ENCODE measurements around the gene RAE1. TPM values are rescaled to one million over a fixed set of nuclear protein-coding genes. Genes with fewer than 3 reads are reported as not detected.

RAE1 gene
- total RNA-seq, 1 experiment from 2014 or later, result 34.5 TPM

DNA sequence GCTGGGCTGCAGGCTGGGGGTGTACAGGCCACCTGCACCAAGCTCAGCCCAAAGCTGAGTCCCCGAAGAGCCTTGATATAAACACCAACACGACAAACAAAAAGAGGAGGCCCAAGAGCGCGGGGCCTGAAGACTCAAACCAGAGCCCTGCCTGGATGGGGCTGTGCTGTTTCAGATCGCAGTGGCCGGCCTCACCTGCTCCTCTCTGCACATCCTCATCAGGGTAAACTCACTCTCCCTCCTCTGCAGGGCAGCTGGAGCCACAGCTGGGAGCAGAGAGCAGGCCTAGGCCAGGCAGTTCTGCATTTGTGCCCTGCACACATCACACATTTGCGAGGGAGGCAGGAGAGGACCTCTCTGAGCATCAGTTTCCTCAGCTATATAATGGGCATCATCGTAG, 36.4 kb downstream of the RAE1 start:
- Histone ChIP-seq H3K27ac (ENCODE audit: low read length) (no peak overlapping the region), H3K27me3 (ENCODE audit: control insufficient read depth, insufficient read depth, low read length) (no peaks in the 10 kb centered on the region), H3K36me3 (ENCODE audit: control insufficient read depth, insufficient read depth, low read length) (peaks cover 2% of the 10 kb centered on the region), H3K9me3 (ENCODE audit: control insufficient read depth, insufficient read depth, low read depth, low read length) (no peaks in the 10 kb centered on the region), H3K4me1 (ENCODE audit: control insufficient read depth, insufficient read depth, low read length) (peaks cover 15% of the 10 kb centered on the region), H3K4me3 (ENCODE audit: low read depth in 2 of 2, low read length in 2 of 2) (no peak overlapping the region)
- intact Hi-C loops (cut with micrococcal nuclease; ENCODE audit: unreplicated experiment), result no loop called here
- no peak for ATAC-seq
- BruUV-seq (replicated peaks), result no TSS peak
- TF ChIP-seq POLR2AphosphoS5 (IDR thresholded peaks at IDR 0.05; ENCODE audit: low read depth, low read length) (no peak), SIN3A (IDR thresholded peaks at IDR 0.05; ENCODE audit: borderline replicate concordance, insufficient read depth, low read depth, low read length) (no peak), TCF7L2 (IDR thresholded peaks at IDR 0.05; ENCODE audit: low read depth, low read length) (no peak)
- TF ChIP-seq, protein P1, sequence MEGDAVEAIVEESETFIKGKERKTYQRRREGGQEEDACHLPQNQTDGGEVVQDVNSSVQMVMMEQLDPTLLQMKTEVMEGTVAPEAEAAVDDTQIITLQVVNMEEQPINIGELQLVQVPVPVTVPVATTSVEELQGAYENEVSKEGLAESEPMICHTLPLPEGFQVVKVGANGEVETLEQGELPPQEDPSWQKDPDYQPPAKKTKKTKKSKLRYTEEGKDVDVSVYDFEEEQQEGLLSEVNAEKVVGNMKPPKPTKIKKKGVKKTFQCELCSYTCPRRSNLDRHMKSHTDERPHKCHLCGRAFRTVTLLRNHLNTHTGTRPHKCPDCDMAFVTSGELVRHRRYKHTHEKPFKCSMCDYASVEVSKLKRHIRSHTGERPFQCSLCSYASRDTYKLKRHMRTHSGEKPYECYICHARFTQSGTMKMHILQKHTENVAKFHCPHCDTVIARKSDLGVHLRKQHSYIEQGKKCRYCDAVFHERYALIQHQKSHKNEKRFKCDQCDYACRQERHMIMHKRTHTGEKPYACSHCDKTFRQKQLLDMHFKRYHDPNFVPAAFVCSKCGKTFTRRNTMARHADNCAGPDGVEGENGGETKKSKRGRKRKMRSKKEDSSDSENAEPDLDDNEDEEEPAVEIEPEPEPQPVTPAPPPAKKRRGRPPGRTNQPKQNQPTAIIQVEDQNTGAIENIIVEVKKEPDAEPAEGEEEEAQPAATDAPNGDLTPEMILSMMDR (IDR thresholded peaks at IDR 0.05), result no peak
- TF ChIP-seq, protein P2, sequence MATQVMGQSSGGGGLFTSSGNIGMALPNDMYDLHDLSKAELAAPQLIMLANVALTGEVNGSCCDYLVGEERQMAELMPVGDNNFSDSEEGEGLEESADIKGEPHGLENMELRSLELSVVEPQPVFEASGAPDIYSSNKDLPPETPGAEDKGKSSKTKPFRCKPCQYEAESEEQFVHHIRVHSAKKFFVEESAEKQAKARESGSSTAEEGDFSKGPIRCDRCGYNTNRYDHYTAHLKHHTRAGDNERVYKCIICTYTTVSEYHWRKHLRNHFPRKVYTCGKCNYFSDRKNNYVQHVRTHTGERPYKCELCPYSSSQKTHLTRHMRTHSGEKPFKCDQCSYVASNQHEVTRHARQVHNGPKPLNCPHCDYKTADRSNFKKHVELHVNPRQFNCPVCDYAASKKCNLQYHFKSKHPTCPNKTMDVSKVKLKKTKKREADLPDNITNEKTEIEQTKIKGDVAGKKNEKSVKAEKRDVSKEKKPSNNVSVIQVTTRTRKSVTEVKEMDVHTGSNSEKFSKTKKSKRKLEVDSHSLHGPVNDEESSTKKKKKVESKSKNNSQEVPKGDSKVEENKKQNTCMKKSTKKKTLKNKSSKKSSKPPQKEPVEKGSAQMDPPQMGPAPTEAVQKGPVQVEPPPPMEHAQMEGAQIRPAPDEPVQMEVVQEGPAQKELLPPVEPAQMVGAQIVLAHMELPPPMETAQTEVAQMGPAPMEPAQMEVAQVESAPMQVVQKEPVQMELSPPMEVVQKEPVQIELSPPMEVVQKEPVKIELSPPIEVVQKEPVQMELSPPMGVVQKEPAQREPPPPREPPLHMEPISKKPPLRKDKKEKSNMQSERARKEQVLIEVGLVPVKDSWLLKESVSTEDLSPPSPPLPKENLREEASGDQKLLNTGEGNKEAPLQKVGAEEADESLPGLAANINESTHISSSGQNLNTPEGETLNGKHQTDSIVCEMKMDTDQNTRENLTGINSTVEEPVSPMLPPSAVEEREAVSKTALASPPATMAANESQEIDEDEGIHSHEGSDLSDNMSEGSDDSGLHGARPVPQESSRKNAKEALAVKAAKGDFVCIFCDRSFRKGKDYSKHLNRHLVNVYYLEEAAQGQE (IDR thresholded peaks at IDR 0.05; ENCODE audit: insufficient read depth in 1 of 2, low read depth in 2 of 2, low read length in 1 of 2), result no peak
- POLR2A ChIA-PET, result no interaction called here
- no peak for DNase-seq (ENCODE audit: low read depth, low spot score)
- in situ Hi-C loops (cut with HindIII; ENCODE audit: low pct_unique_long_range_greater_than_20kb, low sequenced_read_pairs), result no loop called here
- CTCF ChIA-PET, result no interaction called here

DNA sequence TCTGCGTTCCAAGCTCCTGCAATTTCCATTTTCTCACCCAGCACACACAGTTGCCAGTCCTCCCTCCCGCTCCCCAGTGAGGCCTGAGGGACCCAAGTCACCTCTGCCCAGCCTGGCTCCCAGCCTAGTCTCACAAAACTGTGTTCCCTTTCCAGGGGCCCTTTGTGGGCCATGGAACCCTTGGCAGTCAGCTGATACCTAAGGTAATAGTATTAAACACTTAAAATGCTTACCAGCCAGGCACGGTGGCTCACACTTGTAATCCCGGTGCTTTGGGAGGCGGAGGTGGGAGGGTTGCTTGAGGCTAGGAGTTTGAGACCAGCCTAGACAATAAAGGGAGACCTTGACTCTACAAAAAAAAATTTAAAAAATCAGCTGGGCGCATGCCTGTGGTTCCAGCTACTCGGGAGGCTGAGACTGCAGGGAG, 36.9 kb downstream of the RAE1 start:
- no peaks in the 10 kb centered on the region for H3K27me3 ChIP-seq (ENCODE audit: control insufficient read depth, insufficient read depth, low read length)
- no peak overlapping the region for H3K27ac ChIP-seq (ENCODE audit: low read length)
- ATAC-seq (no peak), DNase-seq (ENCODE audit: low read depth, low spot score) (no peak)
- peaks cover 2% of the 10 kb centered on the region for H3K36me3 ChIP-seq (ENCODE audit: control insufficient read depth, insufficient read depth, low read length)
- POLR2A ChIA-PET, result interaction anchor here (0.6 kb wide), 1 partner anchor 106 kb away, joined by 3 read pairs; no protein-coding TSS in a partner anchor
- in situ Hi-C loops (cut with HindIII; ENCODE audit: low pct_unique_long_range_greater_than_20kb, low sequenced_read_pairs), result no loop called here
- no peak overlapping the region for H3K4me3 ChIP-seq (ENCODE audit: low read depth in 2 of 2, low read length in 2 of 2)
- intact Hi-C loops (cut with micrococcal nuclease; ENCODE audit: unreplicated experiment), result no loop called here
- no TSS peak for BruUV-seq (replicated peaks)
- H3K4me1 ChIP-seq (ENCODE audit: control insufficient read depth, insufficient read depth, low read length), result peaks cover 19% of the 10 kb centered on the region
- CTCF ChIA-PET, result no interaction called here
- no peaks in the 10 kb centered on the region for H3K9me3 ChIP-seq (ENCODE audit: control insufficient read depth, insufficient read depth, low read depth, low read length)
- TF ChIP-seq, protein P1 (IDR thresholded peaks at IDR 0.05), result no peak
- TF ChIP-seq, protein P2 (IDR thresholded peaks at IDR 0.05; ENCODE audit: insufficient read depth in 1 of 2, low read depth in 2 of 2, low read length in 1 of 2), result no peak
- no peak for TF ChIP-seq POLR2AphosphoS5 (IDR thresholded peaks at IDR 0.05; ENCODE audit: low read depth, low read length)
- TF ChIP-seq SIN3A (IDR thresholded peaks at IDR 0.05; ENCODE audit: borderline replicate concordance, insufficient read depth, low read depth, low read length), result no peak
- no peak for TF ChIP-seq TCF7L2 (IDR thresholded peaks at IDR 0.05; ENCODE audit: low read depth, low read length)
